ENCODE results near the gene NMT1.

The NMT1 gene

DNA sequence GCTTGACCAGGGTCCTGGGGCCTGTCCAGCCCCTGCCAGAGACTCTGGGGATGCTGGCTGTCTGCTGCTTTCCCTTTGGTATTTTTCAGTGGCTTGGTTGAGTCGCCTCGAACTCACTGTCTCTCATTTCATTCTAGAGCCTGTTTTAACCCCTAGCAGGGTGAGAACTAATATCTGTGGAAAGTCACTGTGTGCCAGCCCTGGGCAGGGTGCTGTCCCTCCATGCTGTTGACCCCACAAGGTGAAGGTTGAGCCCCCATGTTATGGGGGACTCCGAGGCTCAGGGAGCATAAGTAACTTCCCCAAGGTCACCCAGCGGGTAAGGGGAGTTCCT, 42.6 kb upstream of the NMT1 start:
- TF ChIP-seq, protein P1, sequence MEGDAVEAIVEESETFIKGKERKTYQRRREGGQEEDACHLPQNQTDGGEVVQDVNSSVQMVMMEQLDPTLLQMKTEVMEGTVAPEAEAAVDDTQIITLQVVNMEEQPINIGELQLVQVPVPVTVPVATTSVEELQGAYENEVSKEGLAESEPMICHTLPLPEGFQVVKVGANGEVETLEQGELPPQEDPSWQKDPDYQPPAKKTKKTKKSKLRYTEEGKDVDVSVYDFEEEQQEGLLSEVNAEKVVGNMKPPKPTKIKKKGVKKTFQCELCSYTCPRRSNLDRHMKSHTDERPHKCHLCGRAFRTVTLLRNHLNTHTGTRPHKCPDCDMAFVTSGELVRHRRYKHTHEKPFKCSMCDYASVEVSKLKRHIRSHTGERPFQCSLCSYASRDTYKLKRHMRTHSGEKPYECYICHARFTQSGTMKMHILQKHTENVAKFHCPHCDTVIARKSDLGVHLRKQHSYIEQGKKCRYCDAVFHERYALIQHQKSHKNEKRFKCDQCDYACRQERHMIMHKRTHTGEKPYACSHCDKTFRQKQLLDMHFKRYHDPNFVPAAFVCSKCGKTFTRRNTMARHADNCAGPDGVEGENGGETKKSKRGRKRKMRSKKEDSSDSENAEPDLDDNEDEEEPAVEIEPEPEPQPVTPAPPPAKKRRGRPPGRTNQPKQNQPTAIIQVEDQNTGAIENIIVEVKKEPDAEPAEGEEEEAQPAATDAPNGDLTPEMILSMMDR (IDR thresholded peaks at IDR 0.05; ENCODE audit: insufficient read depth, low read length, poor library complexity, severe bottlenecking): no peak
- DNase-seq (ENCODE audit: extremely low read depth, insufficient read length): no peak
- H3K4me3 ChIP-seq (replicated peaks; ENCODE audit: low read depth, low read length): peak overlapping the region; percentile 60

DNA sequence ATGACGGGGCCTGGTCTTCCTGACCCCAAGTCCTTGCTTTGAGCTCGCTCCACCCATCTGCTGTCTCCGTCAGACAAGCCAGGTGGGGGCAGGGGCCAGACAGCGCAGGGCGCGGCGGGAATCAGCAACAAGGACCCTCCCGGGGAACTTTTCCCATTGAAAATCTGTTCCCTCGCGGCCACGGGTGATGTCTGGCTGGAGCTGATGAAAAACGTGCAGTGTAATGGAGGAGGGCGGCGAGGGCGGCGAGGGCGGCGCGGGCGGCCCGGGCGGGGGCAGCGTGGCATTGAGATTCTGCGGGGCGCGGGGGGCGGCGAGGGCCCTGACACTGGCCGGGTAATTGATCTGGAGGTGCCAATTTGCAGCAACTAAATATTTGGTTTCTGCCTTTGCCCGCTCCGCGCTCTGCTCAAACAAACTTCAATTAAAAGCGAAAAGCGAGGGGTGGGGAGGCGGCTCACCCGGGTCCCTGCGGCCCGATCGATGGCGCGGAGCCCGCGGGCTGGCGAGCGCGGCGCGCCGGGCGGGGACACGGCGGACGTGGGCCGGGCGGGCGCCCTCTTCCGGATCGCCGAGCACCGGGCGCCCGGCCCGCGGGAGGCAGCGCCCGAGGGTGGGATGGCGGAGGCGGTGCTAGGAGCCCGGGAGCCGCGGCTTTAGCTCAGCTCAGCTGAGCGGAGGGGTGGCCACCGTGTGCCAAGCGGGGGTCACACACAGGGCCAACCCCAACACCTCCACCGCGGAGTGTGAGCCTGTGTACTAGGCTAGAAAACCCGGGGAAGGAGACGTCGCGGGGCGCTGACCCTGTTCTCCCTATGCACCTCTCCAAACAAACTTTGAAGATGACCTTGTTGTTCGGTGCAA, 42.0 kb upstream of the NMT1 start:
- peaks cover 2% of the 10 kb centered on the region for H3K27me3 ChIP-seq (replicated peaks; ENCODE audit: control insufficient read depth, insufficient read depth, low read length)
- peaks cover 4% of the 10 kb centered on the region for H3K36me3 ChIP-seq (ENCODE audit: control insufficient read depth, insufficient read depth, low read length)
- peak overlapping the region; percentile 60 for H3K4me3 ChIP-seq (replicated peaks; ENCODE audit: low read depth, low read length)
- DNase-seq (ENCODE audit: extremely low read depth, insufficient read length): peak; percentile 60
- TF ChIP-seq, protein P1 (IDR thresholded peaks at IDR 0.05; ENCODE audit: insufficient read depth, low read length, poor library complexity, severe bottlenecking): peak; percentile 7

More for the DNA sequence above, 42.6 kb upstream of the NMT1 start:
- H3K36me3 ChIP-seq (ENCODE audit: control insufficient read depth, insufficient read depth, low read length): no peaks in the 10 kb centered on the region; the same call in 1 of the 2 replicates
- peaks cover 2% of the 10 kb centered on the region for H3K27me3 ChIP-seq (replicated peaks; ENCODE audit: control insufficient read depth, insufficient read depth, low read length)

DNA sequence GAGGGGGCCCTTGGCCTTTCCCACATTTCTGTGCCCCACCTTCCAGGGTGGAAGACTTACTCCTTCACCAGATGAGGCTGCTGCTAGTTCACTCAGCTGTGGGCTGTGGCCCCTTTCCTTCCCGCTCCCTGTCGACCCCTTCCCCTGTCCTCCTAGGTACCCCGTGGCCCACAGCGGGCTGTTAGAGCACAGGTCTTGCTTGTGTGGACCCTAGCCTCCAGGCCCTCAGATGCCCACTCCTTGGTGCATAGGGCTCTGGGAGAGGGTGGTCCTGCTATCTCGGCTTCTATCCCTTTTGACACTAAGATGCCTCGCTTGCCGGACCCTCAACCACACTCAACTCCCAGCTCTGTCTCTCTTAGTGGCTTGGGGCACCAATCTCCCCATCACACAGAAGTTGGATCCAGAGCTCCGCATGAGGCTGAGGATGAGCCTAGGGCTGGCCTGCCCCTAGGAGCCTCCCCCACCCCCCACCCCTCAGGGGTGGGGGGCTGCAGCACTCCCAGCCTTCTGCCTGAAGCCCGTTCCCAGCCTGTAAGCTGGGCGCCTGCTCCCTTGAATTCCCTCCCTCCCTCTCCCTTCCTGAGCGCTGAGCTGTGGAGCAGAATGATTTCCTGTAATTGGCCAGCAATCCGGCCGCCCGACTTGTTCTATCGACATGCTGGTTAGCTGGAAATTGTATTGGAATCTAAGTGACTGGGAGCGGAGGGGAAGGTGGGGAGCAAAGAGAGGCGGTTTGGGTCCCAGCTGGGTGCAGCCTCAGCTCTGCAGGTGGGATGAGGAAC, 40.6 kb upstream of the NMT1 start:
- peaks cover 2% of the 10 kb centered on the region for H3K27me3 ChIP-seq (replicated peaks; ENCODE audit: control insufficient read depth, insufficient read depth, low read length)
- peaks cover 8% of the 10 kb centered on the region for H3K36me3 ChIP-seq (ENCODE audit: control insufficient read depth, insufficient read depth, low read length)
- no peak overlapping the region for H3K4me3 ChIP-seq (replicated peaks; ENCODE audit: low read depth, low read length)
- TF ChIP-seq, protein P1 (IDR thresholded peaks at IDR 0.05; ENCODE audit: insufficient read depth, low read length, poor library complexity, severe bottlenecking): no peak
- DNase-seq (ENCODE audit: extremely low read depth, insufficient read length): no peak

DNA sequence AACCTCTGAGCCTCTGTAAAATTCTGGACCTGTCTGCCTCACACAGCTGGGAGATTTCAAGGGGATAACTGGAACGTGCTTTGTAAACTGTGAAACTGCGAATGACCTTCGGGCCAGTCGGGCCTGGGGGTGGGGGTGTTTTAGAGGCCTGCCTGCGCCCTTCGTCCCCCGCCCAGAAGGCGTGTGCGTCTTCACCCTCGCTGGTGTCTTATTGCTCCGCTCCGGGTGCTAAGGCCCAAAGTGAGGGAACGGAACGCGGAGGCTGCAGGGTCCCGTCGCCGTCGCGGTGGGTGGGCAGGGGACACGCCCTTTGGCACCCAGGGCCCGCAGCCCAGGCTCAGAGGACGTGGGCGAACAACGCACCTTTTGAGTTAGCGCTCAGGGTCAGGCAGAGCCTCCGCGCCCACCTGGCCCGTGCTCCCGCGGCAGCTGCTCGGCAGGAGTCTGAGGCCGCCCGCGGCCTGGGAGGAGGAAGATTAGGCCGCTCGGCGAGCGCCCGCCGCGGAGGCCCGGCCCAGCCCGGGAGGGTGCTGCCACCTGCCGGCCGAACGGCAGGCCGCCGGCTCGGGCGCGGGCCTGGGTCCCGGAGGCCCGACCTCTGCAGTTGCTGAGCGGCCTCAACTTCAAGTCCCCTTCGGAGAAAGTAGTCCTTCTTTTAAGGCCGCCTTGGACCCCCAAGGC, 39.4 kb upstream of the NMT1 start:
- peak; percentile 77 for DNase-seq (ENCODE audit: extremely low read depth, insufficient read length)
- Histone ChIP-seq H3K4me3 (replicated peaks; ENCODE audit: low read depth, low read length) (peak overlapping the region; percentile 14; the same call in 1 of the 2 replicates), H3K27me3 (replicated peaks; ENCODE audit: control insufficient read depth, insufficient read depth, low read length) (peaks cover 2% of the 10 kb centered on the region), H3K36me3 (ENCODE audit: control insufficient read depth, insufficient read depth, low read length) (peaks cover 8% of the 10 kb centered on the region)
- TF ChIP-seq, protein P1 (IDR thresholded peaks at IDR 0.05; ENCODE audit: insufficient read depth, low read length, poor library complexity, severe bottlenecking): peak; percentile 56

DNA sequence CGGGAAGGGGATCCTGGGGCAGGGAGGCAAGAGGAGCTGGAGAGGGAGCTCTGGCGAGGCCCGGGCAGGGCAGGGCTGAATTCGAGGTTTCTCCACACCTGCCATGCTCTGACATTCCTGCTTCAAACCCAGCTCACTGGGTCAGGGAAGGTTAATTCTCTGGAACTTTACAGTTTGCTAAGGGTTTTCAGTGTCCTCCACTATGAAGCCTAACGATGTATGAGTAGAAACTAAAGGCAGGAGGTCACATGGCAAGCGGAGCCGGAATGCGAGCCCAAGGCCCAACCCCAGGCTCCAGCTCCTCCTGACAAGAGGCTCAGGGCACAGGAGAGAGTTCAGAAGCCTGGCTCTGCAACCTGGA, 38.8 kb upstream of the NMT1 start:
- TF ChIP-seq, protein P1 (IDR thresholded peaks at IDR 0.05; ENCODE audit: insufficient read depth, low read length, poor library complexity, severe bottlenecking): no peak
- DNase-seq (ENCODE audit: extremely low read depth, insufficient read length): no peak
- H3K4me3 ChIP-seq (replicated peaks; ENCODE audit: low read depth, low read length): no peak overlapping the region
- peaks cover 2% of the 10 kb centered on the region for H3K27me3 ChIP-seq (replicated peaks; ENCODE audit: control insufficient read depth, insufficient read depth, low read length)
- H3K36me3 ChIP-seq (ENCODE audit: control insufficient read depth, insufficient read depth, low read length): peaks cover 9% of the 10 kb centered on the region
